ENCODE results near the gene SLC25A5.
"Not testable (repeated sequence)": the region's sequence is repeated elsewhere in the genome, so short reads cannot be mapped to it uniquely, and the experiment has no call there.

SLC25A5 gene

DNA sequence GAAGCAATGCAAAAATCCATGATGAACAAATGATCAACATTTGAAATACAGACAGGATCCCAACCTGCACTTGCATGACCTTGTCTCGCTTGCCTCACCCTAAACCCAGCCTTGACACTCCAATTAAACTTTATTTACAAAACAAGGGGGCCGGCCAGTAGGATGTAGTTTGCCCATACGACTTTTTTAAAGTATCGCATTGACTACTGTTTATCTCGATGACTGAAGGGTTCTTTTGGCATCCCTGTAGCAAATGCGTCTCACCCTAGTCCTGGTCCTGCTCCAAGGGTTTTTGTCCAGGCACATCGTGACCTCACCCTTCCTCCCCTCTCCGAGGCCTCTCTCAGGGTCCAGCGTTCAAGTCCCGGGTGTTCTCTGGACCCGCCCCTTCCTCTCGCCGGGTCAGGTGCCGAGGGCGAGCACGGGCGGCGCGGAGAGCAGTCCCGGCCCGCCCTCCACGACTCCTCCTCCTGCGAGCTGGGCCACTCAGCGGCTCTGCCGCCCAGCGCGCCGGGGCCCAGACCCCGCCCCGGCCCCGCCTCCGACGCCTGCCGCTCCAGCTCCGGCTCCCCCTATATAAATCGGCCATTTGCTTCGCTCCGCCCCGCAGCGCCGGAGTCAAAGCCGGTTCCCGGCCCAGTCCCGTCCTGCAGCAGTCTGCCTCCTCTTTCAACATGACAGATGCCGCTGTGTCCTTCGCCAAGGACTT, at the start of gene SLC25A5:
Gene SLC25A5 (plus strand): TSS at position 603 of the 709 bp plus-strand sequence. CDS start 72 bp downstream, at position 675.
- peak; percentile 85 for DNase-seq

DNA sequence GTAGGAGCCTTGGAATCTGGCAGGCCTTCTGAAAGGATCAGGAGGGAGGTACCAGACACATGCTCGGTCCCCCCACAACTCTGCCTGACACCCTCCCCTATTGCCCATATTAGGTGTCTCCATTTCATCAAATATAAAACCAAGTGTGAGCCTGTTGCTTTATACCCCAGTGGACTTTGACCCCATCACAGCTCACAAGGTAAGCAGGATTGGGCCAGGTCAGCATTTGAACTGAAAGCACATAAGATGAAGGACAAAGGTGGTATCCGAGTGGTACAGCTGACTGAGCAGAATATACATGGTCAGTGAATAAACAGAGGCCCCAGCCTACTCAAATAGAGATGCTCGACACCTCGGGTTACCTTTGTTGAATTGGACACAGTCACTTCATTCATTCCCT, 49.1 kb upstream of the SLC25A5 start:
- DNase-seq: no peak

DNA sequence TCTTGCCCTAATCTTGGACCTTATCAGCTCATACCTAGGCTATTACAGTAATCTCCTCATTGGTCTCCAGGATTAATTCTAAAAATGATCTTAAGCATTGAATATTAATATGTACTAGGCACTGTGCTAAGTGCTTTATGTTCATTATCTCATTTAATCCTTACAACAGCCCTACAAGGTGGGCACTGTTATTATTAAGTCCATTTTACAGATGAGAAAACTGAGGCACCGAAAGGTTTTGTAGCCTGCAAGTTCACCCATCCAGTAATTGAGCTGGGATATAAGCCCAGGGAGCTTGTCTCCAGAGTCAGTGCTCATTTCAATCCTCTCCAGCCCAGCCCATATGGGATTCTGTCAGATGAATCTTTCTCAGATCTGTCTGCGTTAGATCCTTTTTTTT, 48.3 kb upstream of the SLC25A5 start:
- no peak for DNase-seq

DNA sequence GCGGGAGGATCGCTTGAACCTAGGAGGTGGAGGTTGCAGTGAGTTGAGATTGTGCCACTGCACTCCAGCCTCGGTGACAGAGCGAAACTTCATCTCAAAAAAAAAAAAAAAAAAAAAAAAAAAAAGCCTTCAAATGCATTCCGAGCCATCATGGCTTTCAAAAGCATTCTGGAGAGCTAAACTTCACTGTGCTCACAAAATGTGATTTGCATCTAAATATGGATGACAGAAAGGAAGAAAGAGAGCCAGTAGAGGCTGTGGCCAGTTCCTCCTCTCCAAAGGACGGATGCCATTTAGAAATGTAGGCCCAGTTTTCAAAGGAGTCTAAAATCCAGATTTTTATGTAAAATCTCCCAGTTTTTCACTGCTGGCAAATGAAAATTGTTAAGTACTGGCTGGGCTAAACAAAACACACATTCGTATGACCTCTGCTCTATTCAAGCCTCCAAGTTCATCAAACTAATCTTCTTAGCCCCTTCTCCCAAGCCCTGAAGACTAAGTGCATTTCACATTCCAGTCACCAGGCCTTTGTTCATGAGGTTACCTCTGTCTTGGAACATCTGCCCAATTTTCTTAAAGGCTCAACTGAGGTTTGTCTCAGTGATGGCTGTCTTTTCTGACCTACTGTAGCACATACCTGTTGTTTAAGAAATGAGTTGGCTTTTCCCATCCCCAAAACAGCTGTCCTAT, 47.1 kb upstream of the SLC25A5 start:
- no peak for DNase-seq

DNA sequence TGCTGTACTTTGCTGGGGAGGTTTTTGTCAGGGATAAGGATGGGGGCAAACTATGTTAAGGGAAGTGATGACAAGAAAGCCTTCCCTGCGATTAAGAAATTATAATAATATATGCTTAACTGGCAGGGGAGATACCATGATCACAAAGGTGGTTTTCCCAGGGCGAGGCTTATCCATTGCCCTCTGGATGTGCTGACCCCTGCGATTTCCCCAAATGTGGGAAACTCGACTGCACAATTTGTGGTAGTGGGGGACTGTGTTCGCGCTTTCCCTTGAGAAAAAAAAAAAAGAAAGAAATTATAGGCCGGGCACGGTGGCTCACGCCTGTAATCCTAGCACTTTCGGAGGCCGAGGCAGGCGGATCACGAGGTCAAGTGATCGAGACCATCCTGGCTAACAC, 44.6 kb upstream of the SLC25A5 start:
- no peak for DNase-seq

DNA sequence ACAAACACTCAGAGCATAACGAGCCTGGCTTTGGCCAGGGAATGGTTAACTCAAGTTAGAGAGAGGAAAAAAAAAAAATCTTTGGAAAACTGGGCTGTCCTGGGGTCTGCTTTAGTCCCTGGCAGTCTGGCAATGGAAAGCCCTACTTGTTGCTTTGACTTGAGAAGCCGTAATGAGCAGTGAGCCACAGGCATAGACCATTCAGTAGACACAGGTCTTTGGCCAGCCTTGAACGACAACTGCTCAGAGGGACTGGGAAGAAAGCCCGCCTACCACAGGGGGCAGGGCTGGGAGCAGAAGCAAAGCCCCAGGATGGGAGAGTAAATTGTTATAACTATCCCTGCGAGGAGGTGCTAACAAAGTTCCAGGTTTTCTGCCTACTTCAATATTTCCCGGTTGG, 43.2 kb upstream of the SLC25A5 start:
- no peak for DNase-seq

DNA sequence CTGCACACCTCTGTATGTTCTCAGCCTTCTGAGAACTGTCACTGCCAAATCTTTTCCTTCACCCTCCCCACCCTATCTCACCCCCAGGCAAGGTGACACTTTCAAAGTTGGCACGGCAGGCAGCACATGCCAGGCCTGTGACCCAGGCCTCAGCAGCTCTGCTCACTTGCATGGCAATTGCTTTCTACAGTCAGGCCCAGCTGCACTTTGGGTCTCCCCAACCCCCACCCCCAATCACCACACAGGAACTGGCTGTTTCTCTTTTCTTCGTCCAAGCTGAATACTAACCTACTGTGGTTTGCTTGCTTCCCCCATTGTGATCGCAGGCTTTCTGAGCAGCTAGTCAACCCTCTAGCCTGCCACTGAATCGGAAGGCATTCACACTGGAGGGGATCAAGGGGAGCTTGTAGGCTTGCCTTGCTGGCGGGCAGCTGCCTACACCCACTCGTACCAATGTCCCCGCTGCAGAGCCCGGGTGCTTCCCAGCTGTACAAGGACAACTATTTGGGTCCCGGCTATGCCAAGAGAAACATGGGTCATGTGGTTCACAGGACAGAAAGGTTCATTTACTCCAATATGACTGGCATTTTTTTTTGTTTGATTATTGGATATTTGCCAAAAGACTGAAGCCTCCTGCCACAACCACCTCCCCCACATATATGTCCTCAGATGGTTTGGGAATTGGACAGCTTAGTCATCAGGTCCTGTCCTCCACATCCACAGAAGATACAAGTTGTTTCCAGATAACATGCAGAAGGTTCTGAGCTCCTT, 41.0 kb upstream of the SLC25A5 start:
- DNase-seq: peak; percentile 41

DNA sequence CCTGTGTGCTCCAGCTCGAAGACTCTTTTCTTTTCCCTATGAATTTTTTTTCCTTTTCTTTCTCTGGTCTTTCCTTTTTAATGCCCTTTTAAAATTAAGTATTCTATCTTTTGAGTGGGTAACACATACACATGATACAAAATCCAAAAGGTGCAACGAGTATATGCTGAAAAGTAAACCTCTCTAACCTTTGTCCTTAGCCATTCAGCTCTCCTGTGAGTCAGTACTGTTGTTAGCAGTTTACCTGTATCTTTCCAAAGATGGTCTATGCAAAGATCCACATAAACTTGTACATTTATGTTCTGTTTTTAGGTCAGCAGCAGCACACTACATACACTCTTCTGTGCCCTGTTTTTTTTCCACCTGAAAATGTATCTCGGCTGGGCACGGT, 40.5 kb upstream of the SLC25A5 start:
- DNase-seq: no peak

DNA sequence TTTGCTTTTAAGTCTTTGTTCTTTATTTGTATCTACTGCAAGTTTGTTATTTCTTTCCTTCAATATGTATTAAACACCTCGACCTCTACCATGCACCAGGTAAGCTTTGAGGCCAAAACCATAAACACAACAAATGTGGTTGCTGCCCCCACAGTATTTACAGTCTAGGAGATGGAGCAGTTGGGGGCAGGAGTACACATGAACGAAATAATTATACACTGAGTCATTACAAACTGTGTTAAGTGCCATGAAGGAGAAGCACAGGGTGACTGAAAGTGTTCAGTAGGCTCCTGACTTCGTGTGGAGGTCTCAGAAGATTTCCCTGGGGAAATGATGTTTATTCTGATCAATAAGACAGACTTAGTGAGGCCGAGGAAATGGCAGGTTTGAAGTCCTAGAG, 38.8 kb upstream of the SLC25A5 start:
- peak; percentile 32 for DNase-seq

DNA sequence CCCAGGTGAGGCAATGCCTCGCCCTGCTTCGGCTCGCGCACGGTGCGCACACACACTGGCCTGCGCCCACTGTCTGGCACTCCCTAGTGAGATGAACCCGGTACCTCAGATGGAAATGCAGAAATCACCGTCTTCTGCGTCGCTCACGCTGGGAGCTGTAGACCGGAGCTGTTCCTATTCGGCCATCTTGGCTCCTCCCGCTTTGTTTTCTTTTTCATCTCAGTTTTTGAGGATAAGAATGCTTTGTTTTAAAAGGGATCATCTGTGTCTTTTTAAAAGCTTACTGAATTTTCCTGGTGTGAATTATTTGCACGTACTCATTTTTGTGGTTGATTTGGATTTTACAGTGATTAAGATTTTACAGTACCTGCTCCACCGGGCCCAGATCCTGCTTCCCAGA, 26.9 kb upstream of the SLC25A5 start:
- not testable (repeated sequence) for DNase-seq

DNA sequence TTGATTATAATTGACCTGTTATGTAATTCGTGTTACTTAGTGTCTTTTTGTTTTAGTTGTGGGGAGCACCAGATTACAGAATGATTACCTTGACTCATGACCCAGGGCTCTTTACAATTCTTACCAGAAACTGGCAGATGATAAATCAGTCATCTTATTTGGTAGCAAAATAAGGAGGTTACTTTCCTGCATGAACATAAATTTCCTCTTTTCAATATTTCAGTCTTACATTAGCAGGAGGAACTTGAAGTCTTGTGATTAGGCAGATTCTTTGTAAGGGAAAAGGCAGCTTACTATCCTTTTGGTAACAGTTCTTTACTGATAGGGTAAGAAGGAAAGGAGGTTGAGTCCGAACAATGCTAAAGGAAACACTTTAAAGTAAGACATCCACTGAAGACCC, 26.0 kb upstream of the SLC25A5 start:
- DNase-seq: no peak

DNA sequence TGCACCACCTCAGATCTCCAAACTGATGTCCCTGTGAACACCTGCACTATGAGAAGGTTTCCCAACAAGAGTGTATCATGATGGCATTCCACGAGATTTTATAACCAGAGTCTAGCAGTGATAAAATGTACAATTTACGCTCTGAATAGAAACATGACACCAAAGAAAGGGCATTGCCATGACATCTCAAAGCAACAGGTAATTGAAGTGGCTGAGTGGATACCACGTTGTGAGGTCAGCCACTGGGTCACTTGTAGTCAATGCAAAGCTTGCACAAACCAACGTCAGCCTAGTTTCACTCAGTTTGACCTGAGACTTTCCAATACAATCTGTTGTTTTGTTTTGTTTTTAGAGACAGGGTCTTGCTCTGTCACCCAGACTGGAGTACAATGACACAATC, 15.0 kb upstream of the SLC25A5 start:
- DNase-seq: no peak

DNA sequence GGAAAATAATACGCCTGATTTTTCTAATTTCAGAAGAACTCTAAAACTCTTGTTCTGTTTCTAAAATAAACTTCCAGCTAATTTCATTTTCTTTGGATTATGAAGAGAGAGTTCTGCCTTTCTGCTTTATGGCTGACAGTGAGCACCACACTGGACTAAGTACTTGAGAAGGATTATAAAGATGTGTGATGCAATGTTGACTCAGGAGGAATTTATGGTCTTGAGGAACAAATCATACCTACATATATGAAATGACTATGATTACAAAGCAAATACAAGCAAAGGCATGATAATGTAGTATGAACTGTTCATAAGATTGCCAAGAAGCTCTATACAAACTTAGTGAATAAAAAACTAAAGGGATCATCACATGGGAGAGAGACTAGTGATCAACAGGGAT, 13.0 kb upstream of the SLC25A5 start:
- peak; percentile 31 for DNase-seq

DNA sequence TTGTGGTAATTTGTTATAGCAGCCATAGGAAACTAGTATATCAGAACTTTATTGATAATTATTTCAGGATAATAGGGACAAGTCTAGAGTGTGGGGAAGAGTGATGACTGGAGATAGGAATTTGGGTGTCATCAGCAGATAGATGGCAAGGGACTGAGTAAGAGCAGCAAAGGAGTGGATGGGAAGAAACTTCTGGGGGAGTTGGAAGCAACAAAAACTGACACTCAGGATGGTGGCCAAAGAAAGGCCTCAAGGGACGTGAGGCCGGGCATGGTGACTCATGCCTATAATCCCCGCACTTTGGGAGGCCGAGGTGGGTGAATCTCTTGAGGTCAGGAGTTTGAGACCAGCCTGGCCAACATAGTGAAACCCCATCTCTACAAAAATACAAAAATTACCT, 9.1 kb upstream of the SLC25A5 start:
- peak; percentile 71 for DNase-seq

DNA sequence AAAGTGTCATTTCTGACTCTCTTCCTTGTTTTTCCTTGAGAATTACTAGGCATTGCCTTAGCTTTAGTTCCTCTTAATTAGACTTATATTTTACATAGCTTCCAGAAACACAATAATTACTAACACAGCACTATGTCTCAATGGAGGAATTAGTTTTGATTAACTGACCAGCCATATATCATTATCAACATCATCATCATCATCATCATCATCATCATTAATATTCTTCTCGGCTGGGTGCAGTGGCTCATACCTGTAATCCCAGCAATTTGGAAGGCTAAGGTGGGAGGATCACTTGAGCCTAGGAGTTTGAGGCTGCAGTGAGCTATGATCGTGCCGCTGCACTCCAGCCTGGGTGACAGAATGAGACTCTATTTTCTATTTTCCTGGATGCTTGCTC, 2.7 kb upstream of the SLC25A5 start:
- no peak for DNase-seq

DNA sequence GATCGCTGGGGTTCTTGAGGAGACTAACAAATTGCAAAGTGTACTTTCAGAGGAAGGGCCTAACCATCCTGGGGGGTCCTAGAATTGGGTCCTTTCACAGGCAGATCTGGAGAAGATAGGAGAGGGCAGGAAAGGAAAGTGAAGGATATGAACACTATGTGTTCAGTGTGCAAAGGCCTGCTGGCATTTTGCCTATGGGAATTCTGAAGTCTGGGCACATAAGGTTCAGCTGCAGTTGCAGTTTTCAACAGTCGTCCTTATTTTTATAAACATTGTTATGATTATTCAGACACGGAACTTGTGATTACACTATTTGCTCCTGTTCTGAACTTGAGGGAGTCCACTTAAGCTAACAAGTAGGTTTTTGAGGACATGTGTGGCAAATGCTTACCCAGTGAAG, 1.3 kb upstream of the SLC25A5 start:
- no peak for DNase-seq

DNA sequence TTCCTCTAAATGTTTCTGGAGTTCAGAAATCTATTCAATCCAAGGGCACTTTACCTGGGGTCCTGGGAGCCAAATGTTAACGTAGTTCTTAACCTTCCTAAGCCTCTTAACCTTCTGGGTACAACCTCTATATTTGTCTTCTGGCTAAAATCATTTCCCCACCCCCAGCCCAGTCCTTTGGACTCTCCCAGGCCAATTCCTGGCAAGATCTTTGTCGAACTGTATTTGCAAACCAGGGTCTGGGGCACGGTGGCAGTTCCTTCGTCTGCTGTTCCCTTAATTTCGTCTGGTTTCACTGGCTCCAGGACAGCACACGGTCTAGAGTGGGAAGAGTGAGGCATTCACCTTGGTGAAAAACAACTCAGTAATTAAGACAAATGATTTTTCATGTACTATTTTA, 811 bp upstream of the SLC25A5 start:
- no peak for DNase-seq

DNA sequence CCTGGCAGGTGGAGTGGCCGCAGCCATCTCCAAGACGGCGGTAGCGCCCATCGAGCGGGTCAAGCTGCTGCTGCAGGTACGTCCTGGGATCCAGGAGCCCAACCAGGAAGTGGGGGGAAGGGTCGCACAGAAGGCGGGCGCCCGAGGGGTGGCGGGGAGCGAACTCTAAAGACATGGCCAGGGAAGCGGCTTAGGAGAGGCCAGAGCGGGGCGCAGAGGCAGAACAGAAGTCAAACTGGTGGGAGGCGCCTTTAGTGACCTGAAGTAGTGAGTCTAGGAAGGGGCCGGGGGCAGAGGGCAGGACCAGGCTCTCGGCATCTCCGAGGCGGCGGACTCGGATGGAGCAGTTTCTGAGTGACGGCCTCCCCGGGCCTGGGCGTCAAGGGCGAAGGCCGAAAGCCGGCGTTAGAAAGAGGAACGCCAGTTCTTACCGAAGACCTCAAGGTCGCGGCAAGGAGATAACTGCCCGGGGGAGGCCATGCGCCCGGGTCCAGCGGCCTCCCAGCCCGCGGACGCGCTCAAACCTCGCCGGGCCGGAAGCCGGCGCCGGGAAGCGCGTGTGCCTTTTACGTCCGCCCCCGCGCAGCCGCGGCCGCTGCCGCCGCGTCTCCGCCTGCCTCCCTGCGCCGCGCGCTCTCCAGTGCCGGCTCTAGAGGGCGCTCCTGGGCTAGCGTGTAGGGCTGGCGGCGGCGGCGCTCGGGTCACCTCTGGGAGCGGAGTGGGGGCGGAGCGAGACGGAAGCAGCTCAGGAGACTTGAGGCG, 488 bp downstream of the SLC25A5 start:
- peak; percentile 77 for DNase-seq

DNA sequence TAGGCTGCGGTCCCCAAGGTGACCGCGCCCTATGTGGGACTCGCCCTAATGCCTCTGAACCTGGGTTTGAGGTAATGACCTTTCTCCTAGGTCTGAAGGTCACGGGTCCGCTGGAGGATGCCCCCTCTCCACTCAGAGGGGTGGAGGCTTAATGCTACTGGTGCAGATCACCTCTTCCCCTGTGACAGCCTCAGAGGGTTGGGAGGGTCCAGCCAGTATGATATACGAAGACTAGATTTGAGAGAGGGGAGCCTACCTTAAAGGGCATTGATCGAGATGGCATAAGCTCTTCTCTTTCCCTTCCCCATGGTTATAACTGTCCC, 1.0 kb downstream of the SLC25A5 start:
- no peak for DNase-seq

DNA sequence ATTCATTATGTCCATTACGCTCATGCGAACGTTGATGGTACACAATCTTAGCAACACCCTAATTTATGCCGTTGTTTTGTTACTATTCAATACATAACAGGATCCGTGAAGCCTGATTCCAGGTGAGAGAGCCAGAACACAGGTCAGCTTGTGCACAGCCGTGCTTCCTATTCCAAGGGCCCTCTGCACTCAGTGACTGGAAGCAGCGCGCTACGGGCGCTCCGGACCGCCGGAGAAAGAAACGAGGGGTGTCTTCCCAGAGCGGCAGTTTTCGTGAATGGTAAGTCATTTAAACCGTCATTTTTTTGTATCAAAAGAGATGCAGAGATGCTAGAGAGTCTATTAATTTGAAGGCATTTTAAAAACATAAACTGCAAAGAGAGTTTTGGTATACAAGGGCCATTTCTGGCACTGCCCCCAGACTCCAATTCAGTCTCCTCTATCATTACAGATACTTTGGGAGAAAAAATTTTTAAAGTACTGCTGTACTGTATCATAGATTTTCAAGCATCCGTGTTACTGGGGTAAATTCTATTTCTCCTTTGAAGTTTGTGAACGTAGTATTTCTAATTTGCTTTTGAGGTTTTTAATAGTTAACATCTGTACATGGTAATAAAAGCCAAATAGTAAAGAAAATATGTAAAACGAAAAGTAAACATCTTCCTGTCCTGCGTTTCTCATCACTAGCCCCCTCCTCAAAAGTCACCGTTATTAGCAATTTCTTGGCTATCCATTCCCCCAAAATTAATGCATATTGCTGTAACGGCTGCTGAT, 6.6 kb downstream of the SLC25A5 start:
- DNase-seq: no peak

DNA sequence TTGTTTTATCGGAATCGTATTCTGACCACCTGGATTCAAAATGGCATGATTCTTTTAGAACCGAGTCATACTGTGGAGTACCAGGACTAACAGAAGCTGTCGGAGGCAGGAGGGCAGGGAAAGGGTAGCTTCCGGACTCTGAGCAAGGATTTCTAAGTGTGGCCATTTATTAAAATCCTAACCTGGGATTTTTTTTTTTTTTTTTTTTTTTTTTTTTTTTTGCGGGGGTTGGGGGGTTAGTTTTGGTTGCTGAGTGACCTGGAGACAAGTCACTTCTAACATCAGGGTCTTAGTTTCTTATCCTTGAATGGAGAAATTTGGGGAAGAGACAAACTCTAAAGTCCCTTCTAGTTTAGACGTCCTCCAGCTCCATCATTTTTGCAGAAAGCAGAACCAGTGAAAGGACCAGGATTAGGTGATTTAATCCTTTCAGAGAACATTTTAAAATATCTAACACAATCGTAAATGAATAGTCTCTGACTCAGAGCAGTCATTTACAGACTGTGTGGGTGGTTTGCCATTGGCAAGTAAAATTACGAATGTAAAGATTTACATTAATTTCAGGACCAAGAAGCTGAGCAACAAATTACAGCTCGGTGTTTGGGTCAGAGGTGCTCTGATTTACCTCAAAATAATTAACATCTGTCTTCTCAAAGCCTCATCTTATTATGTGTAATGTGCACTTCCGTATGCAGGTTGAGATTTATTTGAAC, 7.3 kb downstream of the SLC25A5 start:
- DNase-seq: no peak

DNA sequence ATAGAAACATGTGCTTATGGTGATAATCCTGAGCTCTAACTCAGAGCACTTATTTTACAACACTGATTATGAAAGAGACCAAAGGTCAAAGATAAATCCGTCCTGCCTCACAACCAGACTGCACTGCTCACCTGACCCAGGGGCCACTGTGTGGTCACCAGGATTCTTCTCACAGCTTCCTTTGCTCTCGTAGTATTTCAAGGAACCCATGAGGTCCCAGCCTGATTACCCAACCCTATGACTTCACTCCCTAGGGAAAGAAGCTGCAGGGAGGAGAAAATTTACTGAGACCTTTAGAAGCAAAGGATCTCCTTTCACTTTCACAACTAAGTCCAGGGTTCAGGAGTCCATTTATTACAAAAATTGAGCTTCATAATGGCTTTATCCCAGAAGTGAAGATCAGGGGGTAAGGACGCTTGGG, 9.6 kb downstream of the SLC25A5 start:
- DNase-seq: peak; percentile 76

Measured in EL (cell line).